CD1c-positive myeloid dendritic cell (primary cell): ENCODE results near the gene EIF6.
A peak's percentile ranks its signal among the peaks of the same experiment; 100 is the strongest.

Source experiments
- DNase-seq: peaks from one replicate; pipeline ENCODE4 v3.0.0-alpha.2; 2016; ENCODE audit errors: extremely low spot score

EIF6 gene

DNA sequence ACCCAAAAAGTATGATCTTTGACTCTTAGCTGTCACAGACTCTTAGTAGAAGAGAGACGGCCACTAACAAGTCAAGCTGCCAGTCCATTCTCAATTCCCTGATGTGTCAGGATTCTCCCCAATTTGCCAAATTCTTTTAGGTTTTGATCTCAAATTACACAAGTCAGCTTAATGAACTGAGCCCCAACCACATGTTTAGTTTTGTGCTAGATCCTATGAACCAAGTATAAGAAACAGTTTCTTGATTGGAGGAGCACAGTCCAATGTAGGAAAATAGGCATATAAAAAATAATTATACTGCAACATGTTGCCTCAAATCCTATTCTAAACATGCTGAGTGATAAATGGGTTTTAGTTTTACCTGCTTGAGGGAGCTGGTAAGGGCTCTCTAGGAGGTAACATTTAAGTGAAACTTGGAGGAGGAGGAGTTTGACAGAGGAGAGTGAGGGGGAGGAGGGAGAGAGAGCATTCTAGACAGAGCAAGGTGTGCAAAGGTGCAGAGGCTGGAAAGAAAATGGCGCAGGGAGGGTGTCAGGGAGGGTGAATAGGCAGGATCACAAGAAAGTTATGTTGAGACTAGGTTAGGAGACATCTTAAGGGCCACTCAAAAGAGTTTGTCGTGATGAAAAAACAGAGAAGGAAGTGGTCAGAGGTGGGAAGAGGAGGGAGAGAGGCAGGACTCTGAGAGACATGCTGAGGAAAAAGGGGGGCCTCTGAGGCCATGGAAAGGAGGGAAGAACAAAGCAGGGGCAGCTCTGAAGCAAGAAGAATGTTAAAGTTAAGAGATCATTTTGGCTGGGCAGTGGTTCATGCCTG, 30.5 kb upstream of the EIF6 start:
- no peak for DNase-seq

DNA sequence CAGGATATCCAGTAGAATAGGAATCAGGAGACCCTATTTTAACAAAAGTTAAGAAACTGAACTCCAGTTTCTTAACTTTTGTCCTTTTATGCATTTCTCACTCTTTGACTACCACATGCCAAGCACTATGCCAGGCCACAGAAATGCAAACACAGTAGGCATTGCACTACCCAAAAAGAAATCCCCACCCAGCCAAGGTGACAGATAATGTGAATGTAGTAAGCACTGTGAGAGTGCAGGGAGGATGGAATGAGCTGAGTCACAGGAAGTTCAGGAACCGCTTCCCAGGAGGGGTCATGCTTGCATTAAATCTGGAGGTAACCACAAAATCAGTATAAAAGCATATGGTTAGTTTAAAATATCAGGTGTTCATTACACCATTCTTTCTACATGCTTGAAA, 27.7 kb upstream of the EIF6 start:
- DNase-seq, result no peak

DNA sequence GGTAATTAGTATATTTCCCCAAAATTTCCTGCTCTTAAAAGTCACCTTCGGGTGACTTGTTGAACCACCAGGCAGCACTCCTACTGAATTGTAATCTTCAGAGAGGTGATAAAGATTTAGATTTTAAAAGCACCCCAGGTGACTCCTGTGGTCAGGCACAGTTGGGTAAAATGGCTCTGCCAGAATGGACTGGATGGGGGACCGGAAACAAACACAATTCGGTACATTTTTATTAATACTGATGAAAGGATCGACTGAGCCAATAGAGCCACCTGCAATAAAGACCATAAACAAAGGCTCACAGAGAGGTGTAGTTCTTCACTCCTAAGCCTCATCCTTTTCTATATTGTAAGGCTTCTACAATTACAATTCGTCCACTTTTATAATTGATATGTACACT, 27.2 kb upstream of the EIF6 start:
- DNase-seq, result no peak

DNA sequence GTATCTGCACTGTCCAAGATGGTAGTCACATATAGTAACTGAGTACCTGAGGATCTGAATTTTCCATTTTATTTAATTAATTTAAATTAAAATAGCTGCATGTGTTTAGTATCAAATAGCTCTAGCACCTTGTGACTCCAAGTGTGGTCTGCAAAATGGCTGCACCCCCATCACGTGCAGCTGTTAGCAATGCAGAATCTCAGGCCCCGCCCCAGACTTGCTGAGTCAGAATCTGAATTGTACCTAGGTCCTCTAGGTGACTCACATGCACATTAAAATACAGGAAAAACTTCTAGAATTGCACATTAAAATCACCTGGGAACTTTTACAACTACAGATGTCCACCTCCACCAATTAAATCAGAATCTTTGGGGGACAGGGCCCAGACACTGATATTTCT, 26.8 kb upstream of the EIF6 start:
- no peak for DNase-seq

DNA sequence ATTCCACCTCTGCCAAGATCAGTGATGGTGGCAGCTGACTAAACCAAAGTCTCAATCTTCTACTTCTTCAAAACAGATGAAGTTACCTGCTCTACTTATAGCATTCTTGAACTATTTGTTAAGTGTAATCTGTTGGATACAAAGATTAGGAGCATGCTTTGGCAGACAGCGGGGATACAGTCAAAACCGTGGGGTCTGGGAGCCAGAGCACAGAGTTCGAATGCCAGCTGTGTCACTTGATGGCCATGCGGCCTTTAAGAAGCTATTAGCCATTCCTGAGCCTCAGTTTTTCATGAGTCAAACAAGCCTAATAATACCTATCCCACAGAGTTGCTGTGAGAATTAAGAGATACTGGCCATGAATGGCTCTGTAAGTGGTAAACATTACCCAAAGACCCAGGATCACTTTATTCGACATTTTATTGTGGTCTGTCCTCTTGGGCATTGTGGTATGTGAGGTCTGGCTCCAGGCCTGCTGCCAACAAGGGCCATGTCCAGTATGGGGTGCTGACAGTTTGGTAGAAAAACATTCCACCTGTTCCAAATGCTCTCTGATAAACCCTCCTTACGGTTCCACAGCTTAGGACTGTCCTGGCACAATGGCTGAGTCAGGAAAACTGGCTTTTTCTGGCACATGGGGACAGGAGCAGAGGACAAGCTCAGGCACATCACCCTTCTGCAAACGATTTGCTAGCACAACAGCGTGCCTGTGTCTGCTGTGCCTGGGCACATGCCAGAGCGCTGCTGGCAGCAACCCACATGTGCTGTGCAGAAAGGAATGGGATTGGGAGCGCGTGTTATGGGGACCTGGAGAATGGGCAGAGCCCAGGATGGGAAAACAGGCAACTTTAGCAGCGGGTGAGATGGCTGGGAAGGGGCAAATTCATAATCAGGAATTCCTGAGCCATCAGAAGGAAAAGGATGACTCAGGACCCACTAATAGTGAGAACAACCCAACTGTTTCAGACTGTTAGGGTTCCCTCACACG, 23.4 kb upstream of the EIF6 start:
- DNase-seq, result no peak

DNA sequence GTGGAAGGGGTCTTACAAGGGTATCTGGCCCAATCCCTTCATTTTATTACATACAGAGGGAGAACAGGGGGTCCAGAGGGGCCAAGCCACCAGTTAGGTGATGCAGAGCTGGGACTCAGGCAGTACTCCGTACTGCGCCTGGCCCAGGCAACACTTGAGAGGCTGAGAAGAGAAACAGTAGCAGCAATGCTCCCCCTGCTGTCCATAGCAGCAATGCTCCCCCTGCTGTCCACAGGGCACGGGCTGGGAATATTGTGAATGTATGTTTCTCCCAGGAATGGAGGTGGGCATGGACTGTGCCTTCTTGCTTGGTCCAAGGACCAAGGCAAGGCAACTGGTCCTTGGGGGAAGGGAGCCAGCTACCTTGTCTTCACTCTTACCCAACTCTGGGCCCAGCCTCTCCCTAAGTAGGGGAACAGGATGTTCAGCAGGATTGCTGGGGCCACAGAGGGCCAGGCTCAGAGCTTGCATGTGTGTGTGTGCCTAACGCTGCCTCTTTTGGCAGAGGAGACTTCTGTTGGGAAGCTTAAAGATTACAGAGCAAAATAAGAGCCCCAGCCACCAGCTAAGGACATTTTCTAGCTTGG, 22.5 kb upstream of the EIF6 start:
- peak; percentile 40 for DNase-seq

DNA sequence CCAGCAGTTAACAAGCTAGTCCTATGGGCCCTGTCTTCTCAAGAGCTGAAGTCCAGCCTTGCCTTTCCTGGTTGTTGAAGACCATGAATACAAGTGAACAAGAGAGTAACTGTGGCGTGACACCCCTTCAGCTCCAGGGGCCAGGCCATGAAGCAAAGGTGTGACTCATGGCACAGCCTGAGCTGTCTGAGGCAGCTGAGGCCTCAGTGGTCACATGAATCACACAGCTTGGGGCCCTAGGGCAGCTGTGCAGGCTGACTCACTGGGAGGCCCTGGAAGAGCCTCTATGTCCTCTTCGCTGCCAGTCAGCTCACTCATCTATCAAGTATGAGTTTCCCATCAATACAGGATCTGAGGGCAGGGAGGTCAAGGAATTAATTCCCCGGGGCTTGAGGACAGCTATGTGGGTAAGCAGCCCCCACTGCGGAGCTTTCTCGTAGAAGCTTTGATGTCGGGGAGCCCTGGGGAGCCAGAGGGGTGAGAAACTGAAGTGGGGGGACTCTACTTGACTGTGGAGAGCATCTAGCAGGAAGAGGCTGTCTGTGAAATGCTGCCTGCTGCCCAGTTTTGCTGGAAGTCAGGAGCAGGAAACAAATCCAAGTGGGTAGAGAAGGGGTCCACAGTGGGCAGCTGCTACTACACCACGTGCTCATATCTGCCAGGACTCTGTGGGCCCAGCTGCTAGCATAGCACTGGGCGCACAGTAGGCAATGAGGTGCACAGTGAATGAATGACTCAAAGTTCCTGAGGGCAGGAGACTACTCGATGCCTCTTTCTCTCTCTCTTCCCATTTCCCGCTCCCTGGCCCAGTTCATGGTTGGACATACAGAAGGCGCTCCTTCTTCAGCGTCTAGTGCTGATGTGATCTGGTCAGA, 21.3 kb upstream of the EIF6 start:
- peak; percentile 64 for DNase-seq

DNA sequence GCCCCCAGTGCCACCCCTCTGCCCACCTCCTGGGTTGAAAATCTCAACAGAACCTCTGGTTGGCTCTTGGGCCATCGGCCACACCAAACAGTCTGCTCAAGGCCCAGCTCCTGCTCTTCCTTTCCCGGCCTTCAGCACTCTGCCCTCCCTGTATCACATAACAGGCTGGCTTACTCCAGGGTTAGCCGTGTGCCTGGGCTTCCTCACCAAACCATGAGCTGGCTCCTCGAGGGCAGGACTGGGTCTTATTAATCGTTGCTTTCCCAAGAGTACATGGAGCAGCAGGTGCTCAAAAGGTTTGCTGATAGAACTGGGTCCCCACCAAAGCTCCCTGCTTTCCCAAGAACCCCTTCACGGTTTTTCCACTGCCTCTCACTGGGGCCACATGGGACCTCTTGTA, 20.4 kb upstream of the EIF6 start:
- DNase-seq, result no peak

DNA sequence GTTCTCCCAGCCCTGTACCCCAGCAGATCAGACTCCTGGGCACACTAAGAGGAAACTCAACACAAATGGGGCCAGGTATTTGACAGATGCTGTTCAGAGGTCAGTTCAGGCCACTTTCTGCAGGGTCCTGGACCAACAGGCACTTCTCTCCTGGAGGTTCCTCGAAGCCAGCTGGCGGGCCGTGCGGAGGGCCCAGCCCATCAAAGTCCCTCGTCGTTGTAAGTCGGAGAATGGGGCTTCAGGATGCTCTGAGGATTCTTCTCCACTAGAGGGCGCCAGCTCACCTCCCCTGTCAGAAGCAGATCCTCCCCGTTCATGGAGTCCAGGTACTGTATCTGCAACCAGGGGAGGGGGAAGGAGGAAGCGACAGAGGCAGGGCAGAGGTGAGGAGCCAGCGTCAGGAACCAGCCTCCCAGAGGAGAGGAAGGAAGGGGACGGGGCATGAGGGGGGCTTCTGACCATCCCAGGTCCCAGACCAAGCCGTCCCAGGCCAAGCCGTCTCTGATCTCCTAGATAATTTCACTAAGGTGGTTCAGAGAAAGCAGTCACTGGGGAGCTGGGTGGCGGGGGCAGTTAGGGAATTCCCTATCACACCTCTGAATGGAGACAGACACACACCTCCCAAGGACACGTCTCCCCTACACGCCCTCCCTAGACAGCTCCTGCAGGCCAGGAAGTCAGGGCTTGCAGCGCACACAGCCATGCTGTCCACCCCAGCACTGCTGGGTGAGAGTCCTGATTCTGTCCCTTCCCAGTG, 19.3 kb upstream of the EIF6 start:
- DNase-seq, result peak; percentile 90

DNA sequence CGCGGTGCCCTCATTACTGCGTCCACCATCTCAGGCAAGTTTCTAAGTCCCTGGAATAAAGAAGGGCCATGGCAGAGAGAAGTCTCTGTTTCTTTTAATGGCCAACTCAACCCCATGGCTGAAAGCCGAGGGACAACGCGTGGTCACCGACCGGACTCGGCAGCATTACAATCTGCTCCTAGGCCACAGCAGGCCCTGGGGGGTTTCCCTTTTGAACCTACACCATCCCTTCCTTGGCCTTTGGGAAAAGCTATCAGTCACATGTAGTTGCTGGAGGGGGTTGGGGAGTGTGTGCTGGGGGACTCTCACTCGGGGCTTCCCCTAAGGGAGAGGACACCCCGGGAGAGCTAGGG, 18.8 kb upstream of the EIF6 start:
- DNase-seq, result no peak

DNA sequence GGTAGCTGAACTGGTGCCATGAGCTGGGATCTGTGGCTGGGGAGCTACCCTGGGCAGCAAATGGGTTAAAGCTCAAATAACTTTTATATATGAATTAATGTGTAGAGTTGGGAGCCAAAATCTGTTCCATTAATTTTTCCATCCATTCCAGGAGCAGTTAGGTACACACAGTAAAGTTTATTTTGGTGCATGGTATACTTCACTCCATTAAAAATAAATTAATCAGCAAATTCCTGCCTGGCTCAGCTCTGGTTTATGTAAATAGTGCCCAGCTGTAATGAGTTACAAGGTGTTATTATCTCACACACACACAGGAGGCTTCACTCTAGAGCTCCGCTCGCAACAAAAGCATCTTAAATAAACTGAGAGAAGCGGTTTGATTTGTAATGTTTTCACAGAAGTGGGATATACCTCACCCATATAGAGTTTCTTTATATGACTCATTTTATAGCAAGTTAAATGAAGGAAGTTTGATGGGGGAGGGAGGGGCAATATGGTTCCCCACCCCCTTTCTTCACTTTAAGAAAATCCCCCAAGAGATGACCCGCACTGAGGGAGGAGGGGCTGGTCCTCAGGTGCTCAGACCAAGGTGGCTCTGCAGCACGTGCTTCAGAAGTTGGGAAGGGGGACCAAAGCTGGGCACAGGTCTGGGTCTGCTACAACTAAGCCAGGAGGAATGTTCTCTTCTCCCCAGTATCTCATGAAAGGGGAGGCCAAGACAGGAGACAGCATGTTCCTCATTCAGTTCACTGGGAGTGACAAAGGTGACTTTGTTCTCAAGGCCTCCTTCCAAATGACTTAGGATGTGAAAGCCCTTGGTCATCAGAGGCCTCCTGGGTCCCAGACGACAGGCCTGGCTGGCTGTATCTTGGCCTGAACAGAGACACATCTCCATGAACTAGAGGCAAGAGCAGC, 18.1 kb upstream of the EIF6 start:
- DNase-seq, result no peak

DNA sequence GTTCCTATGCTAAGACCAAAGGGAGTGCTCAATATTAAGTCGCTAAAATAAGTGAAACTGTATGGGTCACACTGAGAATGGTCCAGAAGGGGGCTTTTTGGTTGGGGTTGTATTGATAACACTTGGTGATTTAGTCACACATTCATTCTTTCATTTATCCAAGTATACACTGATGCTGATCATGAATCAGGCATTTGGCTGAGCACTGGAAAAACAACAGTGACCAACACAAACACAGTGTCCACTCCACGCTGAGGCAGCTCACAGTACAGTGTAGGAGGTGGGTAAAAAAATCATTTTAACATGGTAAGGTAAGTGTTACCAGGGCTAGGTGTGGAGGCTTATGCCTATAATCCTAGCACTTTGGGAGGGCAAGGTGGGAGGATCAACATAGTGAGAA, 16.9 kb upstream of the EIF6 start:
- DNase-seq, result no peak

DNA sequence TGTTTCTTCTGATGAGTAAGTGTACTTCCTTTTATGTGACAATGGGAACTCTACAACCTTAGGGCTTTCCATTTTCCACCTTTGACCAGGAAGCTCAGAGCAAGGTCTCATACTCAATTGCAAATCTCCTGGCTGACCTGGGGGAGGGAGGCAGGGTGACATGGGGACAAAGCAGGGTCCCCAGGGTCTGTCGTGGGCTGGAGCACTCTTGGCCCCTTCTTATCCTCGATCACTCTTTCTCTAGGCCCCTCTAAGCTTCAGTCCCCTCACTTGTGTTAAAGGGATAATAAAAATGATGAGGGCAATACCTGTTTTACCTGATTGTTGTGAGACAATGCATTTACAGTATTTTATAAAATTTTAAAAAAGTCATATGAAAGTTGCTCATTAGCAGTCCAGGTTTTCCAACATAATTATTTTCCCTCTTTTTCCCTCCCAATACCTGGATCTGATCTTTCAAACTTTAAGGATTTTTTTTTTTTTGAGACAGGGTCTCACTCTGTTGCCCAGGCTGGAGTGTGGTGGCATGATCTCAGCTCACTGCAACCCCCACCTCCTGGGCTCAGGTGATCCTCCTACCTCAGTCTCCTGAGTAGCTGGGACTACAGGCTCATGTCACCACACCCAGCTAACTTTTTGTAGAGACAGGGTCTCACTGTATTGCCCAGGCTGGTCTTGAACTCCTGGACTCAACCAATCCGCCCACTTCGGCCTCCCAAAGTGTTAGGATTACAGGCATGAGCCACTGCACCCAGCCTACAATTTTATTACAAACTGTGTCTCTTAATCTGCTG, 16.1 kb upstream of the EIF6 start:
- DNase-seq, result no peak

DNA sequence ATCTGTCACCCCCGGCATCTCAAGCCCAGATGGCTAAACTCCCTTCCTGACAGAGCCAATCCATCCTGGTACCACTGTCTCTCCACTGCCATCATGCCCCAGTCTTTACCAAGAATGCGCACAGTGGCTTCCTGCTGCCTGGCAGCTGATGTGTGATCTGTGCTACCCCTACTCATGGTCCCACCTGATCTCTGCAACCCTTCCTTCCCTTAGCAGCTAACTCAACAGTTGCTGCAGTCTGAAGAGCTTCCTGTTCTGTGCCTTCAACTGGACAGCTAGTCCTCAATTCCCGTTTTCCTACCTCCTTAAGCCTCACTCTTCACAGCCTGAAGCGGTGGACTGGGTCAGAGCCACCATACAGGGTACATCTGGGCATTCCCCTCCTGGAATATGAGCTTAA, 15.2 kb upstream of the EIF6 start:
- DNase-seq, result no peak

DNA sequence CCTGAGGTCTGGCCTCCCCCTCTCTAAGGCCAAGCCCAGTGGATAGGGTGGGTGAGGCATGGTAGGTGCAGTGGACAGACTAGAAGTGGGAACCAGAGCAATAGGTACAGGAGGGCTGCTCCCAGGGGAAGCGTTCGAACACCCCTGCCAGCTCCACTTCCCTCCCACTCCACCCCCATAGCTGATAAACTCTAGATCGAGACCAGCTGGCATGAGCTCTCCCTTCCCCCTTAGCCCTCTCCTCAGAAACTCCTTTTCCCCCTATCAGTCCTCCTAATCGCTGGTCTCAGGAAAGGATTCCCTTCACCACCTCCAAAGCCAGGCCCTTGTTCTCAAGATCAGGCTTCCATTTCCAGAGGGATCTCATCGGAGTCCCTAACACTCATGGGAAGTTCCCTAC, 13.7 kb upstream of the EIF6 start:
- DNase-seq, result no peak

DNA sequence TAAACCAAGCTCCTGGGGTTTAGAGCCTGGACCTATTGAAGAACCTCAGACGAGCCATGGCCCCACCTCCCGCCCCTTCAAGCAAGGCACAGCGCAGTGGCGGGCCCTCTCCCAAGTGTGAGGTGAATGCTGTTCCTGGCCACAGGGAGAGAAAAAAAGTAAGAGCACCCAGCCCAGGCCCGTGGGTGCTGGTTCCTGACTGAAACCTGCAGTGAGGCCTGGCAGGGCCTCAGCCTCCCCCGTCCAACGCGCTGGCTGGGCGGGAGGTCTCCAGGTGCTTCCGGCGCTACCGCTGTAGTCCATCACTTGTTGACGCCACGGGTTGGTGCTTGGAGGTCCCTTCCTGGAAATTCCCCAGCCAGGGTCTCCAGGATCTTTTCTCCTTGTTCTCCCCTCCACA, 13.2 kb upstream of the EIF6 start:
- no peak for DNase-seq

DNA sequence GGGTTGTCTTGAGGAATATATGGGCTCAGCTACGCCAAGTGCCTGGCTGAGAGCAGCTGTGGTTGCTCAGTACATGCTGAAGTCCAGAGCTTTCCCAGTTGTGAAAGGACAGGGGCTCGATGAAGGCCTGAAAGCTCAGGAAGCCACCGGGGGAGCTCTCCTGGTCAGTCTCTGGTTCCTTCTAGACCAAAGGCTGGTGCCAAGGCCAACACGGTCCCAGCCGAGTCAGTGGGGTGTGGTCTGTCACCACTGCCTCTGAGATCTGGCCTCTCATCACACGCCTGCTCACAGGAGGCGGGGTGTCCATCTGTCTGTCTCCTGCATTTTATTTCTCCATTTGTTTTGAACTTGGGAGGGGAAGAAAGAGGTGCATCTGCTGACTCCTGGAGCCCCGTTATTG, 12.6 kb upstream of the EIF6 start:
- DNase-seq, result no peak

DNA sequence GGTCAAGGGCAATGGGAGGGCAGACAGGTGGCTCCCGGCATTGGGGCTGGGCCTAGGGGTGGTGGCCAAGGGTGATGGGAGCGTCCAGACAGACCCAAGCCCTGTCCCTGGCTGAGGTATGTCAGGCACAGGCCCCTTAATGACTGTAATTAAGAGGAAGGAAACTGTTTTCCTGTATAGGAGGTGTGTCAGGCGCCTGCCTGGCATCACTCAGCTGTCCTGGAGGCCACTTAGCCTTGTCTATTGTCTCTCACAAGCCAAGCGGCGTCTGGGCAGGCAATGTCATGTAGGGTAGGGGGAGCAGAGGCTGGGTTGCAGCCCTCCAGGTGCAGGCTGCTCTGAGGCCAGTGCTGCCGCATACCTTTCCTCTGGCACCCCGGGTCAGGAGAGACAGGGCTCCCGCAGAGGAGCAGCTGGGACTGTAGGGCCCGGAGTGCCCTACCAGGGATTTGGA, 11.6 kb upstream of the EIF6 start:
- DNase-seq, result no peak

DNA sequence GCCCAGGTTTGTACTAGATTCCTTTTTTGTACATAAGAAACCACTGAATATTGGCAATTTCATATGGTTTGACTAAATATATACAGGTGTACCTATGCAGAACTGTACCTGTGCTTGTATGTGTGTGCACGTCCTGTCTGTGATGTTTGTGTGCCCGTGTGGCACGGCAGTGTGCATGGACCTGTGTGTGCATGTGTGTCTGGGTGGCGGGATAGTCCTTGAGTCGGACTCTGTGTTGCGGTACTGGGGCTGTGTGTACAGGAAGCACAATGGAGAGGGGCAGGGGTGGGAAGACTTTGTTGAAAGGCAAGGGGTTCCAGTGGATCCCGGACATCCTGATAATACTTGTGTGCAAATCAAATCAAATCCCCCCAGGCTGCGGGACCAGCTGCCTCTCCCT, 11.1 kb upstream of the EIF6 start:
- no peak for DNase-seq
